Gastroesophageal sphincter (tissue), 4 donors: ENCODE measurements around the gene CCL5. TPM values are rescaled to one million over a fixed set of nuclear protein-coding genes. Genes with fewer than 3 reads are reported as not detected.

Experiments used
- ATAC-seq: fragments of 150-250 bp; one replicate; pipeline ENCODE4 v1.9.1; 2016; ENCODE audit warnings: mild to moderate bottlenecking, moderate library complexity
- H3K27ac ChIP-seq, 4 donors: fragments of 200-600 bp; sonication (generic) in 3 of 4; 1 replicate in 3 of 4; 2 replicates in 1 of 4; pipeline ENCODE4 v1.5.1; 2016 to 2019
- H3K27me3 ChIP-seq: fragments of 200-600 bp; sonication (generic); one replicate; pipeline ENCODE4 v1.5.1; 2019
- H3K36me3 ChIP-seq, 2 donors: fragments of 200-600 bp; sonication (generic); one replicate each; pipeline ENCODE4 v1.5.1; 2019; ENCODE audit warnings: control low read depth in 1 of 2
- H3K4me1 ChIP-seq, 3 donors: fragments of 200-600 bp; sonication (generic); 1 replicate in 2 of 3; 2 replicates in 1 of 3; pipeline ENCODE4 v1.5.1; 2016 to 2019; ENCODE audit warnings: control low read depth in 2 of 3
- H3K4me3 ChIP-seq, 2 donors: fragments of 200-600 bp; sonication (generic); one replicate each; pipeline ENCODE4 v1.5.1; 2019; ENCODE audit warnings: mild to moderate bottlenecking in 1 of 2, moderate library complexity in 1 of 2
- H3K9me3 ChIP-seq, 3 donors: fragments of 200-600 bp; sonication (generic); one replicate each; pipeline ENCODE4 v1.5.1; 2017 to 2019; ENCODE audit warnings: control low read depth in 2 of 3
- EP300 ChIP-seq: sonication (generic); formaldehyde crosslinking; IDR thresholded peaks from one replicate; pipeline ENCODE4 v1.6.1; 2017; ENCODE audit warnings: antibody characterized with exemption, mild to moderate bottlenecking
- POLR2A ChIP-seq, 2 donors: fragments of 450-650 bp; IDR thresholded peaks; one replicate each; pipeline ENCODE4 v1.6.1; 2017; ENCODE audit warnings: antibody characterized with exemption in 2 of 2, mild to moderate bottlenecking in 2 of 2, moderate library complexity in 1 of 2
- POLR2AphosphoS5 ChIP-seq: sonication (generic); formaldehyde crosslinking; IDR thresholded peaks from one replicate; pipeline ENCODE4 v1.6.1; 2017; ENCODE audit warnings: antibody characterized with exemption
- whole genome bisulfite sequencing, 2 donors: methylation state at CpG; one replicate each; pipeline ENCODE4 v1.1.5; 2018; ENCODE audit warnings: low coverage in 1 of 2; 5-methylcytosine and 5-hydroxymethylcytosine counted together
- total RNA-seq, 4 donors: library from RNA; depleted of rRNA; stranded (reverse); fragments of >200 nt; gene quantifications; one replicate each; pipeline ENCODE4 v1.1.0, GENCODE V29; 2016
- TF ChIP-seq, protein P1 (sequence below), 4 experiments: fragments of 200-600 bp in 2 of 4; fragments of 450-650 bp in 2 of 4; sonication (generic) in 1 of 4; IDR thresholded peaks; one replicate each; pipeline ENCODE4 v1.5.1; 2017 to 2019; ENCODE audit warnings: antibody characterized with exemption in 4 of 4, mild to moderate bottlenecking in 2 of 4, moderate library complexity in 2 of 4

CCL5 gene
- total RNA-seq, 4 donors from 2014 or later = 0.78 to 3.8 (median 2.2) TPM

DNA sequence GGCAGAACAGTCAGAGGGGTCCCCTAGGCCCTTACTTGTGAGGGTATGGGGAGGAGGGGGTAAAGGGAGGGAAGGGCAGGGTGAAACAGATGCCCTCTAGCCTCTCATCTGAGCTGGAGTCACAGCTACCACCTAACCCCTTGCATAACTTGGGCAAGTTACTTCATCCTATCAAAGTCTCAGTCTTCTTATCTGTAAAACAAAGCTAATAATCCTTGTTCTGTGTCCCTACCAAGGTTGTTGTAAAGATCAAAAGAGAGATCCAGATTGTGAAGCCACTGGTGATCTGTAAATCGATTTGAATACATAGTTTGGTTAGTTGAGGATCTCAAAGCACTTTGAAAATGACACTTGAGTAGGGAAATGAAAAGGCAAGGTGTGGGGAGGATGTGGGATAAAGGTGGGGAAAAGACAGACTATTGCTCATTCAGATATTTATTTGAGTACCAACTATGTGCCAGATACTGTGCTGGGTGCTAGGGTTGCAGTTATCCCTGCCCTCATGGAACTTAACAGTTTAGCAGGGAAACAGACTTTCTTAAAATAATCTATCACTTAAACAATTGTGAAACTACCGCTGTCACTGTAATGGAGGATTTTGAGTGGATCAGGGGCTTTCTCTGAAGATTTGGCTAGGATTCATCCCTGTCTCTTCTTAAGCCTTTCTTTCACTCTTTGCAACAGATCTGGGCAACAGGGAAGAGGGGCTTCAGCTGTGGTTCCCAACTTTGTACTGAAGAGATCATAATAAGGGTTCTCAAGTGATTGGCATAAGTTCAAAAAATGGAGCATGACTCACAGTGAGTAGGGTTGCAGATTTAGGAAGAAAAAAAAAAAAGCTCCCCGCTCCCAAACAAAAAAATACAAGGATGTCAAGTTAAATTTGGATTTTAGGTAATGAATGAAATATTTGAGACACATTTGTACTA, 14.5 kb downstream of the CCL5 start:
- 33 to 73% methylated on average over 1 to 3 of the region's 3 CpGs for WGBS, 2 donors
- ATAC-seq = no peak
- TF ChIP-seq POLR2A (IDR thresholded peaks at IDR 0.05) = no peak
- no peak for TF ChIP-seq POLR2AphosphoS5
- TF ChIP-seq EP300 = no peak

DNA sequence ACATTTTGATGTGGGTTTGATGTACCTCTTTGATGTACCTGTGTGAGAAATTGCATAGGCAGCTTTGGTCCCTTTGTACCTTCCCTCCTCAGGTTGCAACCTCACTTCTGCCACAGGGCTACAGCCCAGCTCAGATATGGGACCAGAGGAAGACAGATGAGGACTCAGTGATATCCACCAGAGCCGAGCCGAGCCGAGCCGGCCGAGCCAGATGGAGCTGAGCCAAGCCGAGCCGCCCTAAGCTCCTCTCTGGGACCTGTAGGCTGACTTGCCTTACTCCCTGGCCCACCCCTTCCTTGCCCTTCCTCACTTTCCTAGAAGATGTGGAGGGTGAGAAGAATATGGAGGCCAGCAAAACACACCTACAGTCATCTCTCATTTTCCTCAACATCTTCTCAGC, 15.3 kb downstream of the CCL5 start:
- Histone ChIP-seq H3K27me3 (no peaks in the 10 kb centered on the region), H3K36me3 (peaks cover 0 to 12% of the 10 kb centered on the region in 2 donors), H3K4me1 (peaks cover 0 to 9% (median 0%) of the 10 kb centered on the region in 3 donors), H3K4me3 (no peak overlapping the region), H3K9me3 (no peaks in the 10 kb centered on the region), H3K27ac (no peak overlapping the region)
- TF ChIP-seq EP300 (no peak), POLR2A (IDR thresholded peaks at IDR 0.05) (no peak), POLR2AphosphoS5 (no peak)
- TF ChIP-seq, protein P1, sequence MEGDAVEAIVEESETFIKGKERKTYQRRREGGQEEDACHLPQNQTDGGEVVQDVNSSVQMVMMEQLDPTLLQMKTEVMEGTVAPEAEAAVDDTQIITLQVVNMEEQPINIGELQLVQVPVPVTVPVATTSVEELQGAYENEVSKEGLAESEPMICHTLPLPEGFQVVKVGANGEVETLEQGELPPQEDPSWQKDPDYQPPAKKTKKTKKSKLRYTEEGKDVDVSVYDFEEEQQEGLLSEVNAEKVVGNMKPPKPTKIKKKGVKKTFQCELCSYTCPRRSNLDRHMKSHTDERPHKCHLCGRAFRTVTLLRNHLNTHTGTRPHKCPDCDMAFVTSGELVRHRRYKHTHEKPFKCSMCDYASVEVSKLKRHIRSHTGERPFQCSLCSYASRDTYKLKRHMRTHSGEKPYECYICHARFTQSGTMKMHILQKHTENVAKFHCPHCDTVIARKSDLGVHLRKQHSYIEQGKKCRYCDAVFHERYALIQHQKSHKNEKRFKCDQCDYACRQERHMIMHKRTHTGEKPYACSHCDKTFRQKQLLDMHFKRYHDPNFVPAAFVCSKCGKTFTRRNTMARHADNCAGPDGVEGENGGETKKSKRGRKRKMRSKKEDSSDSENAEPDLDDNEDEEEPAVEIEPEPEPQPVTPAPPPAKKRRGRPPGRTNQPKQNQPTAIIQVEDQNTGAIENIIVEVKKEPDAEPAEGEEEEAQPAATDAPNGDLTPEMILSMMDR (IDR thresholded peaks at IDR 0.05) = no peak
- WGBS, 2 donors = 100% methylated on average over 1 of the region's 7 CpGs; no CpG with 5 or more reads in 1 of the 2 donors
- ATAC-seq = no peak

More for the DNA sequence above, 14.5 kb downstream of the CCL5 start:
- H3K36me3 ChIP-seq = peaks cover 0 to 12% of the 10 kb centered on the region in 2 donors
- H3K27ac ChIP-seq = no peak overlapping the region
- H3K4me1 ChIP-seq = peaks cover 0 to 9% (median 0%) of the 10 kb centered on the region in 3 donors
- no peak overlapping the region for H3K4me3 ChIP-seq
- H3K9me3 ChIP-seq = no peaks in the 10 kb centered on the region
- H3K27me3 ChIP-seq = no peaks in the 10 kb centered on the region

DNA sequence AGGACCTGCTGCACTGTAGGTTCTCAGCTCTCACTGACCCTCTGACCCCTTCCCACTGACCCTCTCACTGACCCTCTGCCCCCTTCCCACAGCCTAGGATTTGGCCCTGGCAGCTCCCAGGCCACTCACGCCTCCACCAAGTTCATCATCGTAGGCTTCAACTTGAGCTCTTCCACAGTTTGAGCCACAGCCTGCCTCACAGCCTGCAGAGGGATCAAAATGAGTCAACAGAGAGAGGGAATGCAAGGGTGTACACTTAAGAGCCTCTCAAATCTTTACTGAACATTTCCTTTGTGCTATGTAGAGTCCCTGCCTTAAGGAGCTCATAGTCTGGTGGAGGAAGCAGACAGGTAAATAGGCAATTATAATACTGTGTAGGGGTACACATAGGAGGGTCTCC, 23.6 kb downstream of the CCL5 start:
- H3K4me3 ChIP-seq = no peak overlapping the region
- H3K4me1 ChIP-seq = no peaks in the 10 kb centered on the region
- no peaks in the 10 kb centered on the region for H3K27me3 ChIP-seq
- H3K9me3 ChIP-seq = no peaks in the 10 kb centered on the region
- H3K36me3 ChIP-seq = peaks cover 0 to 33% of the 10 kb centered on the region in 2 donors
- WGBS, 2 donors = 100% methylated on average over 1 of the region's 2 CpGs; no CpG with 5 or more reads in 1 of the 2 donors
- no peak for TF ChIP-seq POLR2AphosphoS5
- TF ChIP-seq, protein P1 (IDR thresholded peaks at IDR 0.05) = no peak
- TF ChIP-seq EP300 = no peak
- no peak for TF ChIP-seq POLR2A (IDR thresholded peaks at IDR 0.05)
- no peak overlapping the region for H3K27ac ChIP-seq
- no peak for ATAC-seq

DNA sequence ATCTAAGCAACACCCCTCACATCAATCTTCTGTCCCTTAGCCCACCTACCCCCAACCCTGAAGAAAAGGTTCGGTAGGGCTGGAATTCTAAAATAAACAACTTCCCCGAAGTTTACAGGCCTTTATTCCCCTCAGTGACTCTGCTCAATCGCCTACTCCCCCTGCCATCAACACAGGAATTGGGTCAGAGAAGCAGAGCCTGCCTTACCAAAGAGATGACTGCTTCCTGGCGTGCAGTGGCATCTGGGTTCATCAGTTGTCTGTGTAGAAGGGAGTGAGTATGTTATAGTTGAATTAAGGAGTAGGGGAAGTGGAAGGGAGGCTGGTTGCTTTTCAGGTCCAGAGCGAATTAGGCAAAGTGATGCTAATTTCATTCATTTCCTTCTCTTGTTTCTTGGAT, 24.2 kb downstream of the CCL5 start:
- ATAC-seq = no peak
- H3K4me1 ChIP-seq = no peaks in the 10 kb centered on the region

More for the DNA sequence above, 24.2 kb downstream of the CCL5 start:
- no peak overlapping the region for H3K4me3 ChIP-seq
- no peaks in the 10 kb centered on the region for H3K9me3 ChIP-seq
- no peaks in the 10 kb centered on the region for H3K27me3 ChIP-seq
- H3K27ac ChIP-seq = no peak overlapping the region
- 63 to 67% methylated on average over 2 to 4 of the region's 5 CpGs for WGBS, 2 donors
- TF ChIP-seq POLR2AphosphoS5 = no peak
- no peak for TF ChIP-seq POLR2A (IDR thresholded peaks at IDR 0.05)
- TF ChIP-seq, protein P1 (IDR thresholded peaks at IDR 0.05) = no peak
- TF ChIP-seq EP300 = no peak
- H3K36me3 ChIP-seq = peaks cover 0 to 39% of the 10 kb centered on the region in 2 donors
